PC-3 (cell line): ENCODE measurements around the gene USP11.

ENCODE experiments used
- CTCF ChIP-seq: fragments of 300-600 bp; sonication (generic); conservative IDR thresholded peaks from 2 replicates; pipeline ENCODE4 v1.5.1; 2017; ENCODE audit warnings: antibody characterized with exemption, low read depth, mild to moderate bottlenecking, low read length
- EZH2 ChIP-seq: fragments of 300-600 bp; sonication (generic); IDR thresholded peaks from one replicate; pipeline ENCODE4 v1.6.1; 2017; ENCODE audit warnings: antibody characterized with exemption, mild to moderate bottlenecking, low read length; ENCODE audit not compliant: unreplicated experiment
- EZH2phosphoT487 ChIP-seq: fragments of 300-600 bp; sonication (generic); IDR thresholded peaks from 2 replicates; pipeline ENCODE4 v1.6.1; 2018; ENCODE audit warnings: mild to moderate bottlenecking, antibody characterized with exemption, low read length, borderline replicate concordance

- TF ChIP-seq EZH2 (no peak), CTCF (no peak), EZH2phosphoT487 (no peak)
These were observed 22.0 kb upstream of the USP11 start for GRCh38 chrX:47210661-47211425.
